Tibial nerve (tissue), 3 donors: ENCODE results near the gene SLX4.

ENCODE experiments used
- POLR2A ChIP-seq, 2 donors: fragments of 450-650 bp; IDR thresholded peaks; one replicate each; pipeline ENCODE4 v1.6.1; 2017; ENCODE audit warnings: antibody characterized with exemption in 2 of 2, mild to moderate bottlenecking in 2 of 2, moderate library complexity in 2 of 2
- TF ChIP-seq, protein P1 (sequence below), 5 experiments: fragments of 200-600 bp in 3 of 5; fragments of 450-650 bp in 2 of 5; sonication (generic) in 3 of 5; IDR thresholded peaks; one replicate each; pipeline ENCODE4 v1.5.1; 2016 to 2019; ENCODE audit warnings: antibody characterized with exemption in 5 of 5, mild to moderate bottlenecking in 3 of 5, moderate library complexity in 2 of 5

DNA sequence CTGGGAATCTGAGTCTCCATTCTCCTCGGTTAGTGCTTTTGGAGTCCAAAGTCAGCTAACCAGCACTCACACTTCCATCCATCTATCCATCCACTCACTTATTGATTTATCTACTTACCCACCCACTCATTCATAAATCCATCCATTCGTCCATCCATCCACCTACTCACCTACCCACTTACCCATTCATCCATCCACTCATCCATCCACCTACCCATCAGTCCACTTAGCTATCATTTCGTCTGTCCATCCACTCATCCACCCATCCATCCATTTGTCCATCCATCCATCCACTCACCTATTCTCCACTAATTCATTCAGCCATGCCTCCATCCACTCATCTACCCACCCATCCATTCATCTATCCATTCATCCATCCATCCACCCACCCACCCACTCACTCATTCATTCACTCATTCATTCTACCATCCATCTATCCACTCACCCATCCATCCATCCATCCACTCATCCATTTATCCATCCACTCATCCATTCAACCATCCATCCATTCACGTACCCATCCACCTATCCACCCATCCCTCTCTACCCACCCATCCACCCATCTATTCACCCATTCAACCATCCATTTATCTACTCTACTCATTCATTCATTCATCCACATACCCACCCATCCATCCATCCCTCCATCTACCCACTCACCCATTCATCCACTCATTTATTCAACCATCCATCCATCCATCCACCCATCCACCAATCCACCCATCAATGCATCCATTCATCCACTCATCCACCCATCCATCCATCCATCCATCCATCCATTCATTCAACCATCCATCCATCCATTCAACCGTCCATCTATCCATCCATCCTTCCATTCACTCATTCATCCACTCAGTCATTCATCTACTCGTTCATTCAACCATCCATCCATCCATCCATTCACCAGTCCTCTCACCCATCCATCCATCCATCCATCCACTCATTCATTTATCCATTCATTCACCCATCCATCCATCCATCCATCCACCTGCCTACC is 60.3 kb downstream of the SLX4 start:
- TF ChIP-seq, protein P1, sequence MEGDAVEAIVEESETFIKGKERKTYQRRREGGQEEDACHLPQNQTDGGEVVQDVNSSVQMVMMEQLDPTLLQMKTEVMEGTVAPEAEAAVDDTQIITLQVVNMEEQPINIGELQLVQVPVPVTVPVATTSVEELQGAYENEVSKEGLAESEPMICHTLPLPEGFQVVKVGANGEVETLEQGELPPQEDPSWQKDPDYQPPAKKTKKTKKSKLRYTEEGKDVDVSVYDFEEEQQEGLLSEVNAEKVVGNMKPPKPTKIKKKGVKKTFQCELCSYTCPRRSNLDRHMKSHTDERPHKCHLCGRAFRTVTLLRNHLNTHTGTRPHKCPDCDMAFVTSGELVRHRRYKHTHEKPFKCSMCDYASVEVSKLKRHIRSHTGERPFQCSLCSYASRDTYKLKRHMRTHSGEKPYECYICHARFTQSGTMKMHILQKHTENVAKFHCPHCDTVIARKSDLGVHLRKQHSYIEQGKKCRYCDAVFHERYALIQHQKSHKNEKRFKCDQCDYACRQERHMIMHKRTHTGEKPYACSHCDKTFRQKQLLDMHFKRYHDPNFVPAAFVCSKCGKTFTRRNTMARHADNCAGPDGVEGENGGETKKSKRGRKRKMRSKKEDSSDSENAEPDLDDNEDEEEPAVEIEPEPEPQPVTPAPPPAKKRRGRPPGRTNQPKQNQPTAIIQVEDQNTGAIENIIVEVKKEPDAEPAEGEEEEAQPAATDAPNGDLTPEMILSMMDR (IDR thresholded peaks at IDR 0.05) = no peak
- no peak for TF ChIP-seq POLR2A (IDR thresholded peaks at IDR 0.05)
